Testis (tissue), 2 donors: ENCODE results near the gene NRSN1.

ENCODE experiments used
- CTCF ChIP-seq, 3 experiments: fragments of 450-650 bp in 2 of 3; fragments of 200-600 bp in 1 of 3; sonication (generic) in 1 of 3; IDR thresholded peaks; one replicate each; pipeline ENCODE4 v1.5.1; 2016 to 2019; ENCODE audit warnings: antibody characterized with exemption in 3 of 3, mild to moderate bottlenecking in 2 of 3, moderate library complexity in 1 of 3
- POLR2A ChIP-seq: fragments of 450-650 bp; IDR thresholded peaks from one replicate; pipeline ENCODE4 v1.6.1; 2017; ENCODE audit warnings: antibody characterized with exemption, mild to moderate bottlenecking, moderate library complexity

- no peak for TF ChIP-seq CTCF (IDR thresholded peaks at IDR 0.05)
- TF ChIP-seq POLR2A, result no peak
These were observed 62.1 kb downstream of the NRSN1 start for GRCh38 chr6:24187965-24188577.
